Measurements from ENCODE around the gene TFR2.

DNA sequence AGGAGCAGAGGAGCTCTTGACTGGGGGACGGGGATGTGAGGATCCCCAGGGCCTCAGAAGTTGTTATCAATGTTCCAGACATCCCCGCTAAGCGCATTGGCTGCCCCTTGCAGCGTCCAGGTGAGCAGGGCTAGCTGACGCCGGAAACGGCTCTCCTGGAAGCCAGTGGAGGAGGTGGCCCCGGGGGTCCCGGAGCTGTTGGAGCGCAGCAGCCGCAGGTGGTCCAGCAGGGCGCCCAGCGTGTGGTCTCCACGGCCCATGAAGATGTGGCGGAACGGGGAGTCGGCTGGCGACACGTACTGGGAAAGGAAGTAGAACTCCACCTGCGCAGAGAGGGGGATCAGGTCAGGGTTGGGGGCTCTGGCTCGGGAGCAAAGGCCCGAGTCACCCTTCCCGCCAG, 20.5 kb downstream of the TFR2 start:
- no peak for TF ChIP-seq ZNF770 (CRISPR knock-in tag; IDR thresholded peaks at IDR 0.05)
- no peak for TF ChIP-seq TCF12 (IDR thresholded peaks at IDR 0.05)
- TF ChIP-seq TCF12 (CRISPR knock-in tag; IDR thresholded peaks at IDR 0.05): no peak
- TF ChIP-seq ZNF644 (CRISPR knock-in tag; IDR thresholded peaks at IDR 0.05; ENCODE audit: low read depth): no peak
- TF ChIP-seq SUZ12 (IDR thresholded peaks at IDR 0.05; ENCODE audit: low read depth, low read length): no peak
- TF ChIP-seq KDM5A (IDR thresholded peaks at IDR 0.05; ENCODE audit: borderline replicate concordance, low read length): no peak
- TF ChIP-seq CEBPB (IDR thresholded peaks at IDR 0.05; ENCODE audit: borderline replicate concordance, low read depth, low read length): no peak
- no peak for TF ChIP-seq ZNF17 (CRISPR knock-in tag; IDR thresholded peaks at IDR 0.05)
- TF ChIP-seq HBP1 (CRISPR knock-in tag; IDR thresholded peaks at IDR 0.05; ENCODE audit: low read depth): no peak
- TF ChIP-seq, protein P1, sequence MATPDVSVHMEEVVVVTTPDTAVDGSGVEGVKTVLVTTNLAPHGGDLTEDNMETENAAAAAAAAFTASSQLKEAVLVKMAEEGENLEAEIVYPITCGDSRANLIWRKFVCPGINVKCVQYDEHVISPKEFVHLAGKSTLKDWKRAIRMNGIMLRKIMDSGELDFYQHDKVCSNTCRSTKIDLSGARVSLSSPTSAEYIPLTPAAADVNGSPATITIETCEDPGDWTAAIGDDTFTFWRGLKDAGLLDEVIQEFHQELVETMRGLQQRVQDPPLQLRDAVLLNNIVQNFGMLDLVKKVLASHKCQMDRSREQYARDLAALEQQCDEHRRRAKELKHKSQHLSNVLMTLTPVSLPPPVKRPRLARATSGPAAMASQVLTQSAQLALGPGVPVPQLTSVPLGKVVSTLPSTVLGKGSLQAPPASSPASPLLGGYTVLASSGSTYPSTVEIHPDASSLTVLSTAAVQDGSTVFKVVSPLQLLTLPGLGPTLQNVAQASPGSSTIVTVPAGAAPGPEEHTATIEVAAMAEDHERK (CRISPR knock-in tag; IDR thresholded peaks at IDR 0.05; ENCODE audit: low read depth): no peak
